H1 (cell line): ENCODE results near the gene PDE2A. TPM values are rescaled to one million over a fixed set of nuclear protein-coding genes. Genes with fewer than 3 reads are reported as not detected.

Experiments
- CTCF ChIA-PET: fragments of 300-600 bp; sonication (Branson Sonifier 250); formaldehyde crosslinking; loops from one replicate; lab custom pipeline; 2021; ENCODE audit not compliant: partially characterized antibody; lab: Charles Lee
- POLR2A ChIA-PET: fragments of 300-600 bp; sonication (Branson Sonifier 250); formaldehyde crosslinking; loops from one replicate; lab custom pipeline; 2021; ENCODE audit warnings: inconsistent platforms; ENCODE audit not compliant: partially characterized antibody; lab: Charles Lee
- DNase-seq, 2 experiments: peaks; one replicate each; pipeline versions ENCODE4 v3.0.0 to v3.0.0-alpha.2; 2010 to 2022; ENCODE audit warnings: low spot score in 2 of 2, low read depth in 1 of 2, mixed read lengths in 1 of 2
- FAIRE-seq: peaks from 2 replicates; lab custom pipeline; 2011; peaks lifted over from hg19 to GRCh38; lab: Jason Lieb, UNC
- H2AFZ ChIP-seq: 2 replicates; pipeline ENCODE4 v1.8.1; 2012; ENCODE audit warnings: low read length, inconsistent platforms
- H2AK5ac ChIP-seq: 2 replicates; pipeline ENCODE4 v1.6.1; 2013; ENCODE audit warnings: low read depth, low read length
- H2BK120ac ChIP-seq: replicated peaks from 2 replicates; pipeline ENCODE3; 2013; ENCODE audit warnings: low read depth, low read length, inconsistent platforms
- H2BK12ac ChIP-seq: 2 replicates; pipeline ENCODE4 v1.6.1; 2013; ENCODE audit warnings: low read depth, low read length
- H2BK15ac ChIP-seq: 2 replicates; pipeline ENCODE4 v1.6.1; 2013; ENCODE audit warnings: low read length
- H2BK20ac ChIP-seq: 2 replicates; pipeline ENCODE4 v1.6.1; 2013; ENCODE audit warnings: low read length
- H2BK5ac ChIP-seq: 2 replicates; pipeline ENCODE4 v1.6.1; 2013; ENCODE audit warnings: low read depth, low read length
- H3K14ac ChIP-seq: 2 replicates; pipeline ENCODE4 v1.6.1; 2013; ENCODE audit warnings: inconsistent platforms; ENCODE audit not compliant: insufficient read length
- H3K18ac ChIP-seq: 2 replicates; pipeline ENCODE4 v1.6.1; 2013; ENCODE audit warnings: low read length; ENCODE audit errors: extremely low read depth
- H3K23ac ChIP-seq: 2 replicates; pipeline ENCODE4 v1.6.1; 2013; ENCODE audit warnings: inconsistent platforms; ENCODE audit not compliant: insufficient read length
- H3K23me2 ChIP-seq: 2 replicates; pipeline ENCODE4 v1.6.1; 2013; ENCODE audit warnings: low read depth, low read length
- H3K27ac ChIP-seq: 2 replicates; pipeline ENCODE4 v1.6.1; 2011; ENCODE audit warnings: low read depth, low read length, inconsistent platforms
- H3K27me3 ChIP-seq, 4 experiments: replicated peaks in 1 of 4; 1 replicate in 1 of 4; 2 replicates in 3 of 4; pipeline versions ENCODE4 v1.6.1 to v1.8.1; 2011 to 2013; ENCODE audit warnings: low read length in 3 of 4, mild to moderate bottlenecking in 3 of 4, inconsistent platforms in 2 of 4, mixed read lengths in 2 of 4, moderate library complexity in 1 of 4; ENCODE audit not compliant: control insufficient read depth in 3 of 4, insufficient read depth in 3 of 4; ENCODE audit errors: extremely low read depth in 1 of 4
- H3K36me3 ChIP-seq, 4 experiments: 2 replicates each; pipeline versions ENCODE4 v1.6.1 to v1.8.1; 2011 to 2013; ENCODE audit warnings: mild to moderate bottlenecking in 4 of 4, low read length in 3 of 4, moderate library complexity in 2 of 4, control low read depth in 1 of 4, inconsistent platforms in 1 of 4; ENCODE audit not compliant: insufficient read depth in 4 of 4, control insufficient read depth in 2 of 4
- H3K4ac ChIP-seq: replicated peaks from 2 replicates; pipeline ENCODE3; 2013; ENCODE audit warnings: low read length, low read depth, mixed read lengths, inconsistent platforms; ENCODE audit not compliant: insufficient read length
- H3K4me1 ChIP-seq, 4 experiments: replicated peaks in 1 of 4; 1 replicate in 1 of 4; 2 replicates in 3 of 4; pipeline versions ENCODE4 v1.6.1 to v1.8.1; 2011 to 2013; ENCODE audit warnings: low read length in 3 of 4, inconsistent platforms in 2 of 4, mixed read lengths in 1 of 4; ENCODE audit not compliant: insufficient read depth in 4 of 4, control insufficient read depth in 3 of 4
- H3K4me2 ChIP-seq, 2 experiments: 2 replicates each; pipeline versions ENCODE4 v1.6.1 to v1.8.1; 2011 to 2013; ENCODE audit warnings: low read depth in 2 of 2, low read length in 2 of 2, control low read depth in 1 of 2, inconsistent platforms in 1 of 2, mild to moderate bottlenecking in 1 of 2; ENCODE audit not compliant: insufficient read depth in 1 of 2
- H3K4me3 ChIP-seq, 4 experiments: fragments of 200-600, 300-600 bp in 1 of 4; sonication (generic), shearing (Covaris generic), sonication (Bioruptor Twin) in 1 of 4; 2 replicates each; pipeline versions ENCODE4 v1.5.1 to v1.8.1; 2011 to 2016; ENCODE audit warnings: low read length in 4 of 4, low read depth in 3 of 4, control low read depth in 2 of 4, inconsistent platforms in 2 of 4, mild to moderate bottlenecking in 2 of 4, mixed read lengths in 1 of 4, moderate library complexity in 1 of 4; ENCODE audit not compliant: insufficient read depth in 2 of 4; ENCODE audit errors: extremely low read depth in 1 of 4
- H3K56ac ChIP-seq: replicated peaks from 2 replicates; pipeline ENCODE3; 2013; ENCODE audit warnings: low read depth, mild to moderate bottlenecking, mixed read lengths, low read length, inconsistent platforms; ENCODE audit not compliant: insufficient read length
- H3K79me1 ChIP-seq: 2 replicates; pipeline ENCODE4 v1.6.1; 2013; ENCODE audit warnings: low read depth, low read length, control low read depth
- H3K79me2 ChIP-seq, 2 experiments: 2 replicates each; pipeline versions ENCODE4 v1.6.1 to v1.8.1; 2012 to 2013; ENCODE audit warnings: low read length in 2 of 2, mild to moderate bottlenecking in 2 of 2, inconsistent platforms in 1 of 2; ENCODE audit not compliant: insufficient read depth in 2 of 2, control insufficient read depth in 1 of 2
- H3K9ac ChIP-seq, 4 experiments: replicated peaks in 1 of 4; 1 replicate in 1 of 4; 2 replicates in 3 of 4; pipeline versions ENCODE4 v1.6.1 to v1.8.1; 2011 to 2013; ENCODE audit warnings: low read depth in 3 of 4, low read length in 3 of 4, control low read depth in 2 of 4, mild to moderate bottlenecking in 2 of 4, moderate library complexity in 2 of 4, inconsistent platforms in 1 of 4; ENCODE audit errors: extremely low read depth in 1 of 4
- H3K9me3 ChIP-seq, 2 experiments: 2 replicates each; pipeline versions ENCODE4 v1.6.1 to v1.8.1; 2012 to 2013; ENCODE audit warnings: mild to moderate bottlenecking in 2 of 2, moderate library complexity in 2 of 2, control low read depth in 1 of 2, inconsistent platforms in 1 of 2, low read depth in 1 of 2, low read length in 1 of 2, mixed read lengths in 1 of 2; ENCODE audit not compliant: insufficient read depth in 2 of 2
- H4K20me1 ChIP-seq, 2 experiments: replicated peaks in 1 of 2; 2 replicates each; pipeline versions ENCODE3 to v1.8.1; 2011 to 2013; ENCODE audit warnings: inconsistent platforms in 2 of 2, low read length in 2 of 2, mild to moderate bottlenecking in 1 of 2; ENCODE audit not compliant: insufficient read depth in 2 of 2, control insufficient read depth in 1 of 2
- H4K5ac ChIP-seq: 2 replicates; pipeline ENCODE4 v1.6.1; 2013; ENCODE audit warnings: low read length, low read depth, mixed read lengths, inconsistent platforms; ENCODE audit not compliant: insufficient read length
- H4K8ac ChIP-seq: 2 replicates; pipeline ENCODE4 v1.8.0; 2013; ENCODE audit warnings: mild to moderate bottlenecking, moderate library complexity, low read length, inconsistent platforms; ENCODE audit not compliant: insufficient read depth; ENCODE audit errors: extremely low read depth
- H4K91ac ChIP-seq: replicated peaks from 2 replicates; pipeline ENCODE3; 2013; ENCODE audit warnings: low read length, mixed read lengths, inconsistent platforms; ENCODE audit not compliant: insufficient read length
- CBX5 ChIP-seq: fragments of 300-800, 300-1000 bp; sonication (generic); IDR thresholded peaks from 2 replicates; pipeline ENCODE4 v1.7.1; 2016; ENCODE audit warnings: antibody characterized with exemption, low read length, low read depth
- HDAC2 ChIP-seq, 2 experiments: fragments of 300-600 bp in 1 of 2; sonication (generic) in 1 of 2; IDR thresholded peaks; 2 replicates each; pipeline ENCODE4 v1.6.1; 2011 to 2012; ENCODE audit warnings: low read depth in 2 of 2, low read length in 2 of 2, mild to moderate bottlenecking in 2 of 2, moderate library complexity in 2 of 2, borderline replicate concordance in 1 of 2, inconsistent platforms in 1 of 2
- MAFK ChIP-seq: IDR thresholded peaks from 2 replicates; pipeline ENCODE4 v1.6.1; 2012; ENCODE audit warnings: low read depth, mild to moderate bottlenecking, improper control_type of control experiment, low read length
- RAD21 ChIP-seq, 2 experiments: IDR thresholded peaks in 1 of 2; conservative IDR thresholded peaks in 1 of 2; 2 replicates each; pipeline ENCODE4 v1.6.1; 2011; ENCODE audit warnings: low read depth in 2 of 2, low read length in 2 of 2, improper control_type of control experiment in 1 of 2, inconsistent platforms in 1 of 2, mild to moderate bottlenecking in 1 of 2, moderate library complexity in 1 of 2
- USF2 ChIP-seq: IDR thresholded peaks from 2 replicates; pipeline ENCODE4 v1.6.1; 2011; ENCODE audit warnings: low read length, improper control_type of control experiment
- YY1 ChIP-seq: IDR thresholded peaks from 2 replicates; pipeline ENCODE4 v1.6.1; 2011; ENCODE audit warnings: low read depth, mild to moderate bottlenecking, low read length
- WGBS, 2 experiments: shearing (Covaris generic) in 1 of 2; methylation state at CpG; one replicate each; pipeline versions ENCODE4 v1.1.6 to v1.1.7; 2013 to 2015; ENCODE audit warnings: low lambda C conversion rate in 2 of 2, mixed read lengths in 2 of 2, inconsistent platforms in 1 of 2, low coverage in 1 of 2, missing lambda C conversion rate in 1 of 2; ENCODE audit not compliant: insufficient replicate concordance in 2 of 2, insufficient coverage in 1 of 2, insufficient read length in 1 of 2; ENCODE audit errors: extremely low coverage in 1 of 2, missing lambda C conversion rate in 1 of 2; 5-methylcytosine and 5-hydroxymethylcytosine counted together
- polyA plus RNA-seq, 7 experiments: library from polyadenylated mRNA; depleted of rRNA in 3 of 7; stranded (reverse) in 5 of 7; unstranded in 2 of 7; fragments of >200 nt in 5 of 7; fragments of 200-250 nt in 2 of 7; gene quantifications; 1 replicate in 5 of 7; 2 replicates in 1 of 7; 4 replicates in 1 of 7; pipeline versions ENCODE4 v1.2.1 to v1.2.3, GENCODE V29; 2011 to 2013; ENCODE audit warnings: missing spikeins in 2 of 7, mixed read lengths in 2 of 7
- total RNA-seq: library from RNA; stranded (reverse); fragmentation: NEBNext Ultra II Directional; extraction: Animal tissue kit (Norgen Biotek cat#: 25700); gene quantifications from 2 replicates; pipeline ENCODE4 v1.2.1, GENCODE V29; 2021

Gene PDE2A
- total and polyA plus RNA-seq, 2 of the 8 experiments (the other 6 are each of a cell fraction or from before 2014, with no cell fraction given): 3.4 to 7.1 TPM

DNA sequence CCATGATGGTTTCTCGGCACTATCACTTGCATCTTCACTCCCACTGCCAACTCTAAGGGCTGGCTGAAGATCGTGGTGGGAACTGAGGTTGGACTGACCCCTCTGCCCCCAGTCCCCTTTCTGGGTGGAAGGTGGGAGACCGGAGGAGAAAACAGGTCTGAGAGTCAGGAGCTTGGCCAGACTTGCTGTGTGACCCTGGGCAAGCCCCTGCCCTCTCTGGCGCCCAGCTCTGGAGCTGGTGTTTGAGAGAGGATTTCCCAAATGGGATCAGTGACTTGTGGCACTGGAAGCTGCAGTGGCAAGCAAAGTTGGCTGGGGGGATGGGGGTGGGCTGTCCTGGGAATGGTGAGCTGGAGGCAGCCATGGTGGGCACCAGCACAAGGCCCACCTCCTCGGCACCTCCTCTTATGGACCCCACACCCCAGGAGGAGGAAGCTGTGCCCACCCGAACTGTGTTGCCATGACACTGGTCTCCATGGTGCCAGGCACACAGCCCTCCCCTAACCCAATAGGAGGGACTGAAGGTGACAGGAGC is 6.5 kb upstream of the PDE2A start:
- POLR2A ChIA-PET: interaction anchor here (0.6 to 3.9 kb wide), 13 partner anchors 11 to 126 kb away, joined by 3 to 12 read pairs (median 3); no protein-coding TSS in a partner anchor
- Histone ChIP-seq H3K18ac (no peak overlapping the region), H2AK5ac (no peak overlapping the region)

More for the DNA sequence above, 6.5 kb upstream of the PDE2A start:
- H2BK12ac ChIP-seq: no peak overlapping the region
- DNase-seq: no peak
- no peaks in the 10 kb centered on the region for H3K79me2 ChIP-seq
- H3K14ac ChIP-seq: no peak overlapping the region
- H4K5ac ChIP-seq: no peak overlapping the region
- H3K23ac ChIP-seq: no peak overlapping the region
- no peak overlapping the region for H4K8ac ChIP-seq
- no peak overlapping the region for H3K4ac ChIP-seq
- no peak overlapping the region for H4K91ac ChIP-seq
- H2AFZ ChIP-seq: no peak overlapping the region
- H3K27me3 ChIP-seq: peaks cover 0 to 27% (median 15%) of the 10 kb centered on the region in 4 experiments; a peak in 6 of 7 replicates
- H3K23me2 ChIP-seq: peaks cover 2% of the 10 kb centered on the region; the same call in 1 of the 2 replicates
- no peak overlapping the region for H2BK120ac ChIP-seq
- peaks cover 0 to 20% (median 11%) of the 10 kb centered on the region in 4 experiments; a peak in 5 of 7 replicates for H3K4me1 ChIP-seq
- H4K20me1 ChIP-seq: peaks cover 12 to 28% of the 10 kb centered on the region in 2 experiments
- H2BK15ac ChIP-seq: no peak overlapping the region
- no peak overlapping the region for H3K4me3 ChIP-seq
- no peaks in the 10 kb centered on the region for H3K9me3 ChIP-seq
- no peak overlapping the region for H3K4me2 ChIP-seq
- no peak overlapping the region for H3K27ac ChIP-seq
- no peak overlapping the region for H2BK20ac ChIP-seq
- FAIRE-seq: no peak
- WGBS, 2 experiments: 88% methylated on average over 6 of the region's 6 CpGs; no CpG with 5 or more reads in 1 of the 2 experiments
- CTCF ChIA-PET: interaction anchor here (0.5 to 19.1 kb wide), 18 partner anchors 6 to 210 kb away, joined by 3 to 384 read pairs (median 28); partner anchors contain the start of genes PDE2A and STARD10
- H3K79me1 ChIP-seq: no peaks in the 10 kb centered on the region
- H3K56ac ChIP-seq: no peak overlapping the region
- H3K9ac ChIP-seq: no peak overlapping the region
- TF ChIP-seq RAD21 (IDR thresholded peaks at IDR 0.05 in 1 of 2, conservative IDR thresholded peaks at IDR 0.05 in 1 of 2; ENCODE audit: low read depth in 2 of 2, low read length in 2 of 2): no peak
- TF ChIP-seq YY1: no peak
- TF ChIP-seq CBX5: no peak
- no peak for TF ChIP-seq USF2
- TF ChIP-seq HDAC2 (IDR thresholded peaks at IDR 0.05; ENCODE audit: borderline replicate concordance in 1 of 2, low read depth in 2 of 2, low read length in 2 of 2): no peak
- TF ChIP-seq MAFK: no peak
- H3K36me3 ChIP-seq: no peaks in the 10 kb centered on the region
- H2BK5ac ChIP-seq: no peak overlapping the region
